GM23338 (cell line): ENCODE measurements around the gene GBF1. TPM values are rescaled to one million over a fixed set of nuclear protein-coding genes. Genes with fewer than 3 reads are reported as not detected.

Experiments
- ATAC-seq: fragments of 200-7000 bp; cut with Tn5 transposase; 3 replicates; pipeline ENCODE4 v1.9.1; 2020
- DNase-seq: peaks from one replicate; pipeline ENCODE4 v3.0.0-alpha.2; 2015; ENCODE audit warnings: low spot score
- H2AFZ ChIP-seq: fragments of 200-600 bp; sonication (generic); 2 replicates; pipeline ENCODE4 v1.8.0; 2016; ENCODE audit warnings: antibody characterized with exemption, mild to moderate bottlenecking, moderate library complexity
- H3F3A ChIP-seq: fragments of 200-600 bp; sonication (generic); replicated peaks from 2 replicates; pipeline ENCODE4 v1.8.0; 2017; ENCODE audit warnings: antibody characterized with exemption, mixed run types, low read depth
- H3K27ac ChIP-seq: fragments of 200-600 bp; sonication (generic); 2 replicates; pipeline ENCODE4 v1.6.1; 2016; ENCODE audit warnings: low read depth
- H3K27me3 ChIP-seq: fragments of 200-600 bp; sonication (generic); 2 replicates; pipeline ENCODE4 v1.8.0; 2016; ENCODE audit warnings: mild to moderate bottlenecking, mixed run types, moderate library complexity; ENCODE audit not compliant: insufficient read depth
- H3K36me3 ChIP-seq: fragments of 200-600 bp; sonication (generic); 2 replicates; pipeline ENCODE4 v1.8.0; 2016; ENCODE audit warnings: mild to moderate bottlenecking; ENCODE audit not compliant: insufficient read depth
- H3K4me1 ChIP-seq: fragments of 200-600 bp; sonication (generic); 2 replicates; pipeline ENCODE4 v1.8.0; 2016; ENCODE audit warnings: mild to moderate bottlenecking, moderate library complexity; ENCODE audit not compliant: insufficient read depth
- H3K4me2 ChIP-seq: fragments of 200-600 bp; sonication (generic); 2 replicates; pipeline ENCODE4 v1.7.1; 2017; ENCODE audit warnings: mixed run types
- H3K4me3 ChIP-seq: fragments of 200-600 bp; sonication (generic); 2 replicates; pipeline ENCODE4 v1.6.1; 2016; ENCODE audit warnings: mixed run types
- H3K79me2 ChIP-seq: fragments of 200-600 bp; sonication (generic); replicated peaks from 2 replicates; pipeline ENCODE4 v1.8.0; 2017; ENCODE audit warnings: mild to moderate bottlenecking; ENCODE audit not compliant: insufficient read depth
- H3K9me2 ChIP-seq: fragments of 200-600 bp; sonication (generic); 2 replicates; pipeline ENCODE4 v1.8.0; 2017; ENCODE audit not compliant: insufficient read depth
- H4K20me1 ChIP-seq: fragments of 200-600 bp; sonication (generic); replicated peaks from 2 replicates; pipeline ENCODE4 v1.8.0; 2017; ENCODE audit warnings: mild to moderate bottlenecking; ENCODE audit not compliant: insufficient read depth
- H3K27ac Mint-ChIP-seq: 2 replicates; pipeline ENCODE4 v1.8.0; 2020; ENCODE audit warnings: inconsistent platforms, mild to moderate bottlenecking, moderate library complexity, mixed read lengths
- H3K27me3 Mint-ChIP-seq: 3 replicates; pipeline ENCODE4 v1.8.0; 2022; ENCODE audit warnings: low read depth, mild to moderate bottlenecking, moderate library complexity, mixed read lengths, inconsistent platforms; ENCODE audit not compliant: insufficient read depth, poor library complexity
- H3K36me3 Mint-ChIP-seq: 3 replicates; pipeline ENCODE4 v1.8.0; 2021; ENCODE audit warnings: low read depth, mild to moderate bottlenecking, inconsistent platforms, moderate library complexity, mixed read lengths
- H3K4me1 Mint-ChIP-seq: 3 replicates; pipeline ENCODE4 v1.8.0; 2020; ENCODE audit warnings: mild to moderate bottlenecking, inconsistent platforms, mixed read lengths
- H3K4me3 Mint-ChIP-seq: 3 replicates; pipeline ENCODE4 v1.8.0; 2021; ENCODE audit warnings: moderate library complexity, mild to moderate bottlenecking, inconsistent platforms, mixed read lengths
- H3K9me3 Mint-ChIP-seq: 3 replicates; pipeline ENCODE4 v1.8.0; 2020; ENCODE audit warnings: moderate library complexity, mild to moderate bottlenecking, inconsistent platforms, mixed read lengths
- CREB1 ChIP-seq: fragments of 250-450 bp; sonication (Bioruptor Pico); IDR thresholded peaks from 2 replicates; pipeline ENCODE4 v1.5.0; 2020; ENCODE audit warnings: low read depth, mild to moderate bottlenecking, moderate library complexity
- EZH2 ChIP-seq: fragments of 200-600 bp; sonication (generic); IDR thresholded peaks from one replicate; pipeline ENCODE4 v1.8.0; 2017; ENCODE audit warnings: antibody characterized with exemption, mild to moderate bottlenecking, low read depth; ENCODE audit not compliant: unreplicated experiment
- EZH2phosphoT487 ChIP-seq: fragments of 200-600 bp; sonication (generic); IDR thresholded peaks from one replicate; pipeline ENCODE4 v1.8.1; 2018; ENCODE audit warnings: antibody characterized with exemption; ENCODE audit not compliant: unreplicated experiment
- JUNB ChIP-seq: IDR thresholded peaks from one replicate; pipeline ENCODE4 v1.6.1; 2016; ENCODE audit warnings: antibody characterized with exemption; ENCODE audit not compliant: unreplicated experiment
- REST ChIP-seq: IDR thresholded peaks from one replicate; pipeline ENCODE4 v1.6.1; 2018; ENCODE audit warnings: antibody characterized with exemption; ENCODE audit not compliant: unreplicated experiment
- STAT1 ChIP-seq: IDR thresholded peaks from one replicate; pipeline ENCODE4 v1.6.1; 2016; ENCODE audit warnings: antibody characterized with exemption; ENCODE audit not compliant: unreplicated experiment
- ZNF331 ChIP-seq: fragments of 250-450 bp; sonication (Bioruptor Pico); IDR thresholded peaks from 2 replicates; pipeline ENCODE4 v1.5.0; 2020; ENCODE audit warnings: low read depth, mild to moderate bottlenecking, moderate library complexity
- ZNF462 ChIP-seq: fragments of 250-450 bp; sonication (Bioruptor Pico); IDR thresholded peaks from 2 replicates; pipeline ENCODE4 v1.5.0; 2020; ENCODE audit warnings: mild to moderate bottlenecking, moderate library complexity
- polyA plus RNA-seq: library from polyadenylated mRNA; unstranded; fragments of >200 nt; fragmentation: Nextera tagmentation; extraction: Ambion mirVana; gene quantifications from 2 replicates; pipeline ENCODE4 v1.2.1, GENCODE V29; 2016
- total RNA-seq: library from RNA; depleted of rRNA; stranded (reverse); fragments of >200 nt; shearing (Covaris generic); gene quantifications from 2 replicates; pipeline ENCODE4 v1.2.3, GENCODE V29; 2014

GBF1 gene
- total and polyA plus RNA-seq, 2 experiments from 2014 or later = 6.5 to 27.2 TPM

- TF ChIP-seq ZNF462 (CRISPR knock-in tag) = no peak
- no peak for TF ChIP-seq JUNB
- no peak for TF ChIP-seq REST
- no peak for TF ChIP-seq EZH2phosphoT487
- no peak for TF ChIP-seq CREB1 (CRISPR knock-in tag)
- no peak for TF ChIP-seq STAT1
Observed at GRCh38 chr10:102275343-102275742, 30.0 kb downstream of the GBF1 start (continued).

- Histone ChIP-seq H3K36me3 (no peaks in the 10 kb centered on the region), H3K4me2 (no peak overlapping the region), H4K20me1 (peaks cover 22% of the 10 kb centered on the region), H3K79me2 (no peaks in the 10 kb centered on the region; the same call in 1 of the 2 replicates), H3K4me1 (no peaks in the 10 kb centered on the region), H3K4me3 (no peak overlapping the region), H3K27me3 (no peaks in the 10 kb centered on the region), H3F3A (no peaks in the 10 kb centered on the region), H2AFZ (no peak overlapping the region), H3K9me2 (no peaks in the 10 kb centered on the region), H3K27ac (no peak overlapping the region)
- no peak overlapping the region for H3K27ac Mint-ChIP-seq
- H3K4me3 Mint-ChIP-seq = no peak overlapping the region
- ATAC-seq (no peak), DNase-seq (no peak)
- H3K36me3 Mint-ChIP-seq = no peaks in the 10 kb centered on the region
- no peaks in the 10 kb centered on the region for H3K9me3 Mint-ChIP-seq
- H3K27me3 Mint-ChIP-seq = no peaks in the 10 kb centered on the region
- H3K4me1 Mint-ChIP-seq = no peaks in the 10 kb centered on the region
- TF ChIP-seq EZH2 (no peak), CREB1 (CRISPR knock-in tag) (no peak), ZNF331 (CRISPR knock-in tag) (no peak)
Observed at GRCh38 chr10:102279104-102279503, 33.8 kb downstream of the GBF1 start.
